AG09309 (cell line): ENCODE measurements around the gene ATG16L2.

Experiments used
- DNase-seq: peaks from one replicate; pipeline ENCODE4 v3.0.0-alpha.2; 2010; ENCODE audit warnings: low read depth
- H3K4me3 ChIP-seq: 2 replicates; pipeline ENCODE4 v1.5.1; 2011; ENCODE audit warnings: mild to moderate bottlenecking, low read depth, low read length, moderate library complexity; ENCODE audit not compliant: control insufficient read depth
- TF ChIP-seq, protein P1 (sequence below): IDR thresholded peaks from 2 replicates; pipeline ENCODE4 v1.5.1; 2011; ENCODE audit warnings: mild to moderate bottlenecking, low read depth, low read length, inconsistent platforms; ENCODE audit not compliant: insufficient read depth, control insufficient read depth; ENCODE audit errors: missing control alignments

The ATG16L2 gene, protein sequence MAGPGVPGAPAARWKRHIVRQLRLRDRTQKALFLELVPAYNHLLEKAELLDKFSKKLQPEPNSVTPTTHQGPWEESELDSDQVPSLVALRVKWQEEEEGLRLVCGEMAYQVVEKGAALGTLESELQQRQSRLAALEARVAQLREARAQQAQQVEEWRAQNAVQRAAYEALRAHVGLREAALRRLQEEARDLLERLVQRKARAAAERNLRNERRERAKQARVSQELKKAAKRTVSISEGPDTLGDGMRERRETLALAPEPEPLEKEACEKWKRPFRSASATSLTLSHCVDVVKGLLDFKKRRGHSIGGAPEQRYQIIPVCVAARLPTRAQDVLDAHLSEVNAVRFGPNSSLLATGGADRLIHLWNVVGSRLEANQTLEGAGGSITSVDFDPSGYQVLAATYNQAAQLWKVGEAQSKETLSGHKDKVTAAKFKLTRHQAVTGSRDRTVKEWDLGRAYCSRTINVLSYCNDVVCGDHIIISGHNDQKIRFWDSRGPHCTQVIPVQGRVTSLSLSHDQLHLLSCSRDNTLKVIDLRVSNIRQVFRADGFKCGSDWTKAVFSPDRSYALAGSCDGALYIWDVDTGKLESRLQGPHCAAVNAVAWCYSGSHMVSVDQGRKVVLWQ

DNA sequence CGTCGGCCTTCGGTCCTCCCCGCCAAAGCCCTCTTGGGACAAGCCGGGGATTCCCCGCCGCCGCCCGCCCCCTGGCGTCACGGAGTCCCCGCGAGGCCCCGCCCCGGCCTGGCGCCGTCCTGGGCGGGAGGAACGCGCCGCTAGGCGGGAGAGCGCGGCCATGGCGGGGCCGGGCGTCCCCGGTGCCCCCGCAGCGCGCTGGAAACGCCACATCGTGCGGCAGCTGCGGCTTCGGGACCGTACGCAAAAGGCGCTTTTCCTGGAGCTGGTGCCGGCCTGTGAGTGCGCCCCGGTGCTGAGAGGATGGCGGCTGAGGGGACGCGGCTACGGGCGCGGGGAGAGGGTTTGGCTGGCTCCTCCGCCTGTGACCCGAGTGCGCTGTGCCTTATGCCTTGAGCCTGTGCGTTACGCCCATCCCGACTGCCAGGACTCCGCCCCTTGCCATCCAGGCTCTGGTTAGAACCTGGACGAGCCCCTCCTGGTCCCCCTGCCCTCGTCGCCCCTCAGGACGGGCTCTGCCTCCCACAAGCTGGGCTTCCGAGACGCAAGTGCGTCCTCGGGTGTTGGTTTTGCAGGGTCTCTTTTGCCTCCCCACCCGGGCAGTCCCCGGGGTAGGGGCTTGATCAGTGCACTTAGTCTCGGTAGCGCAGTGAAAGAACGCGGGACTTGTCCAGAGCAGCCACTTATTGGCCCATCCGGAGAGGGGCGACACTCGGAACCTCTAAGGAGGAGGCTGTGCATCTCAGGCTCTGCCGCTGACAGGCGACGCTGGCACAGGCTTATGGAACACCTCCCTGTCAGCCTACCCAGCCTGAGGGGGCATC is at the start of gene ATG16L2:
ATG16L2 (plus strand) TSS at position 126 of the 824 bp plus-strand sequence; CDS start at position 161, 35 bp downstream.
- DNase-seq: no peak
- TF ChIP-seq, protein P1, sequence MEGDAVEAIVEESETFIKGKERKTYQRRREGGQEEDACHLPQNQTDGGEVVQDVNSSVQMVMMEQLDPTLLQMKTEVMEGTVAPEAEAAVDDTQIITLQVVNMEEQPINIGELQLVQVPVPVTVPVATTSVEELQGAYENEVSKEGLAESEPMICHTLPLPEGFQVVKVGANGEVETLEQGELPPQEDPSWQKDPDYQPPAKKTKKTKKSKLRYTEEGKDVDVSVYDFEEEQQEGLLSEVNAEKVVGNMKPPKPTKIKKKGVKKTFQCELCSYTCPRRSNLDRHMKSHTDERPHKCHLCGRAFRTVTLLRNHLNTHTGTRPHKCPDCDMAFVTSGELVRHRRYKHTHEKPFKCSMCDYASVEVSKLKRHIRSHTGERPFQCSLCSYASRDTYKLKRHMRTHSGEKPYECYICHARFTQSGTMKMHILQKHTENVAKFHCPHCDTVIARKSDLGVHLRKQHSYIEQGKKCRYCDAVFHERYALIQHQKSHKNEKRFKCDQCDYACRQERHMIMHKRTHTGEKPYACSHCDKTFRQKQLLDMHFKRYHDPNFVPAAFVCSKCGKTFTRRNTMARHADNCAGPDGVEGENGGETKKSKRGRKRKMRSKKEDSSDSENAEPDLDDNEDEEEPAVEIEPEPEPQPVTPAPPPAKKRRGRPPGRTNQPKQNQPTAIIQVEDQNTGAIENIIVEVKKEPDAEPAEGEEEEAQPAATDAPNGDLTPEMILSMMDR: peak; percentile 3
- peak within 1 kb of the TSS; percentile 83 for H3K4me3 ChIP-seq

DNA sequence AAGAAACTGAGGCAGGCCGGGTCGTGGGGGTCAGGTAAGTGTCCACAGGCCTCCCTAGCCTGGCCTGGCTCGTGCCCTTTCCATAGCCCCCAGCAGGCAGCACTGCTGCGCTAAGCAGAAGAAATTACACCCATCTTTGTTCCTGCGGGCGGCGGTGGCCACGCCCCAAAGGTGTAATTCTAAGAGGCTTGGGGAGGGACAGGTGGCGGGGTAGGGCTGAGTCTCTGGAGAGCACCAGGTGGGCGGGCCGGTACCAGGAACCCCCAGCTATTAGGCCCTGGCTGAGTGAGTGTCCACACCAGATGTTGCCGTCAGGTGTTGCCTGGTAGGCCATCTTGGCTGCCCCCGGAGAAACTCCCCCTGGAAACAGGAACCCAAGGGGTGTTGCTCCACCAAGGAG is 49.7 kb upstream of the ATG16L2 start:
- TF ChIP-seq, protein P1: no peak
- no peak for DNase-seq

DNA sequence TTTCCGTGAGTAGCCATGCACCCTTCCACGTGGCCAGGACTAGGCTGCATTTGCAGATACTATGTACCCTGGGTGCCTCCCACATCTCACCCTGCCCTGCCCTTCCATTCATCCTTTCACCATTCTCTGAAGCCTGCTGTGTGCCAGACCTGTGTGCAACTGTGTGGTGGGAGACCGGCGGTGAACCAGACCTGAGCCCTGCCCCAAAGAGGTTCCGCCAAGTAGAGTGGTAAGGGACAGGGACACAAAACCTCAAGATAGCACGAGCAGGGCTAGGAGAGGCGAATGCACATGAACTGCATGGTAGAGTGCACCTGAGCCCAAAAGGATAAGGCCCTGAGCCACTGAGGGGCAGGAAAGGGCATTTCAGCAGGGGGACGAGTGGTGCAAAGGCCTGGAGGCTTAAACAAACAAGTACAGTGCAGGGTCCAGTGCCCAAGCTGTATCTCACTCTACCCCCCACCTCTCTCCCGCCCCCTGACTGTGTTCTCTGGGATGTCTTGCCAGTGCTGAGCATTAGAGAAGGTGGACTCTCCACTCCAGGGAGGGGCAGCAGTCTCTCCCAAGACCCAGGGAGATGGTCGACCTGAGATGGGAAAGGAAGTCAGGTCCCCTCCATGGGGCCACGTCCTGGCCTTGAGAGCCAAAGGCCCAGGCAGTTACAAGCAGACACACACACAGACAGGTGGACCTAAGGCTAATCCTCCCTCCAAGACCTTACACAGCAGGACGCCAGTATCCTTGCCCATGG is 47.9 kb upstream of the ATG16L2 start:
- H3K4me3 ChIP-seq: no peak overlapping the region
- TF ChIP-seq, protein P1: no peak
- DNase-seq: no peak

More for the DNA sequence above, 49.7 kb upstream of the ATG16L2 start:
- H3K4me3 ChIP-seq: no peak overlapping the region

DNA sequence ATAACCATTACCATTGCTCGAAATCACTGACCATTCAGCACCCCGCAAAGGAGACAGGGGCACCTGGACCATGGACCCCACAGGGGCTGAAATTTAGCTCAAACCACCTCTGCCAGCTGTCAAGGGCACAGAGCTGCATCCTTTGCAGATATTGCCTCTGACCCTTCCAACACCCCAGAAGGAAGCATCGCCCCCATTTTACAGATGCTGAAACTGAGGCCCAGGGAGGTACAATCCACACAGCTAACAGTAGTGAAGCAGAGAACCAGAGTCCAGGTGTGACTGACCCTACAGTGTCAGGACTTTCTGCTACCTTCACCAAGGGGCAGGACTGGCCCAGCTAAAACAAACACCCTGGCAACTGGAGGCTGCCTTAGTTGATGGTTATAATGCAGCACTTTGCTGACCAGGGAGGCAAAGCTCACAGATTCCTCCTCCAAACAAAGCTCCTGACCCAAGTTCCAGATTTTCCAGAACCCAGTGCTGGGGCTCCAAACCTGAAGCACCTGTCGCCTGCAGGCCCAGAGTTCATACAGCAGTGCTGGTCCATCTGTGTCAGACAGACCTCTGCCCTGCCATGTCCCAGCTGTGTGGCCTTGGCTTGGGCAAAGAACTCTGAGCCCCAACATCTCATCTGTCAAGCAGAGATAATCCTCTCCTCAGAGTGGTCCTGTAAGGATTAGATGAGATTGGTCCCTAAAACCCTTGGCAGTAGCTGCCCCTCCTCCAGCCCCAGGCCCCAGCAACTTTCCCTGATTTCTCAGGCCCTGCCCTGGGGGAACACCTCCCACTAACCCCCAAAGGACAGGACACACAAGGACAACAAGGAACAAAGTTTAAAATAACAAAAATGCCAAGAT is 46.8 kb upstream of the ATG16L2 start:
- DNase-seq: no peak
- no peak overlapping the region for H3K4me3 ChIP-seq
- TF ChIP-seq, protein P1: no peak

DNA sequence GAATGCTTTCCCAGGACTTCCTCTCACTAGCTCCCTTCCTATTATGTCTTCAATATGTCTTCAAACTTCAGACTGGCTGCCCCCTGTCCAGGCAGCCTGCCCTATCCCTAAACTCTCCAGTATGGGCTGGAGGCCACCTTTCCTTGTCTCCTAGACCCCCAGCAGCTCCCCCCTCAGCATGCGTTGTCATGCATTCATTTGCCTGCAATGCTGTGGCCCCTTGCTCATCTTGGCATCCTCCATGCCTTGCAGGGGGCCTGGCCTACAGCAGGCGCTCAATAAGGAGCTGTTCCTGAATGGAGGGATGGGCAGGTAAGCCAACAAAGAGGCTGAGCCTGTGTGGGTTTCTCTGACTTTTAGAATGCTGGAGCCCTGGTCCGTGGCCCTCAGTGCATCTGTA is 45.6 kb upstream of the ATG16L2 start:
- TF ChIP-seq, protein P1: no peak
- H3K4me3 ChIP-seq: no peak overlapping the region
- DNase-seq: no peak
